ENCODE data around the gene GULP1. TPM values are rescaled to one million over a fixed set of nuclear protein-coding genes. Genes with fewer than 3 reads are reported as not detected.

Gene GULP1
- total and polyA plus RNA-seq, 2 experiments from 2014 or later: 94.6 to 181 TPM

GRCh38 chr2:188596054-188596453 is 304.4 kb downstream of the GULP1 start:
- Mint-ChIP-seq H3K27me3 (ENCODE audit: insufficient read depth, low read depth, poor library complexity) (no peaks in the 10 kb centered on the region), H3K27ac (no peak overlapping the region), H3K36me3 (ENCODE audit: low read depth) (no peaks in the 10 kb centered on the region; the same call in 1 of the 3 replicates), H3K4me1 (peaks cover 19% of the 10 kb centered on the region; the same call in 2 of the 3 replicates), H3K4me3 (no peak overlapping the region), H3K9me3 (no peaks in the 10 kb centered on the region)
- Histone ChIP-seq H3K4me1 (ENCODE audit: insufficient read depth) (peaks cover 20% of the 10 kb centered on the region), H3K36me3 (ENCODE audit: insufficient read depth) (peaks cover 12% of the 10 kb centered on the region; the same call in 1 of the 2 replicates), H3K9me2 (ENCODE audit: insufficient read depth) (no peaks in the 10 kb centered on the region), H3K79me2 (replicated peaks; ENCODE audit: insufficient read depth) (no peaks in the 10 kb centered on the region), H2AFZ (no peak overlapping the region), H4K20me1 (replicated peaks; ENCODE audit: insufficient read depth) (no peaks in the 10 kb centered on the region), H3F3A (replicated peaks; ENCODE audit: low read depth) (no peaks in the 10 kb centered on the region), H3K27ac (ENCODE audit: low read depth) (no peak overlapping the region), H3K27me3 (ENCODE audit: insufficient read depth) (no peaks in the 10 kb centered on the region), H3K4me3 (no peak overlapping the region), H3K4me2 (no peak overlapping the region)
- no peak for DNase-seq (ENCODE audit: low spot score)
- no peak for TF ChIP-seq JUNB (IDR thresholded peaks at IDR 0.05; ENCODE audit: unreplicated experiment)
- no peak for TF ChIP-seq NANOG (IDR thresholded peaks at IDR 0.05; ENCODE audit: borderline replicate concordance)
- no peak for TF ChIP-seq ETS1 (IDR thresholded peaks at IDR 0.05)
- TF ChIP-seq ZNF462 (CRISPR knock-in tag; IDR thresholded peaks at IDR 0.05): no peak
- TF ChIP-seq CREB1 (CRISPR knock-in tag; IDR thresholded peaks at IDR 0.05; ENCODE audit: low read depth): no peak
- TF ChIP-seq ZNF331 (CRISPR knock-in tag; IDR thresholded peaks at IDR 0.05; ENCODE audit: low read depth): no peak
- TF ChIP-seq STAT1 (IDR thresholded peaks at IDR 0.05; ENCODE audit: unreplicated experiment): no peak
- TF ChIP-seq REST (IDR thresholded peaks at IDR 0.05; ENCODE audit: unreplicated experiment): no peak
- TF ChIP-seq POLR2AphosphoS5 (IDR thresholded peaks at IDR 0.05; ENCODE audit: low read depth): no peak
- TF ChIP-seq EZH2 (IDR thresholded peaks at IDR 0.05; ENCODE audit: low read depth, unreplicated experiment): no peak
- no peak for TF ChIP-seq CTCF (conservative IDR thresholded peaks at IDR 0.05; ENCODE audit: low read depth in 2 of 2)
- no peak for TF ChIP-seq ZNF114 (CRISPR knock-in tag; IDR thresholded peaks at IDR 0.05)
- no peak for TF ChIP-seq EZH2phosphoT487 (IDR thresholded peaks at IDR 0.05; ENCODE audit: unreplicated experiment)
- no peak for ATAC-seq

All from GM23338 (cell line).